HT-29 (cell line): ENCODE measurements around the gene KCND1. TPM values are rescaled to one million over a fixed set of nuclear protein-coding genes. Genes with fewer than 3 reads are reported as not detected.

Experiments used
- DNase-seq: peaks from one replicate; pipeline ENCODE4 v3.0.0-alpha.2; 2015; ENCODE audit warnings: low spot score
- small RNA-seq: library from RNA; depleted of rRNA; stranded (forward); fragments of <200 nt; gene quantifications from one replicate; pipeline ENCODE3, GENCODE V24; 2014
- total RNA-seq: library from RNA; depleted of rRNA; stranded (reverse); fragments of >200 nt; shearing (Covaris generic); gene quantifications from 2 replicates; pipeline ENCODE4 v1.2.3, GENCODE V29; 2014; rRNA removed

The KCND1 gene
- total RNA-seq, 1 experiment from 2014 or later = 0.18 TPM

GRCh38 chrX:48913605-48914366, 57.9 kb downstream of the KCND1 start:
- no peak for DNase-seq

GRCh38 chrX:48911412-48912182, 60.0 kb downstream of the KCND1 start, which contains the start of gene SLC35A2:
Gene SLC35A2 (minus strand): TSS chrX:48911646. CDS start chrX:48911636, 10 bp downstream.
- DNase-seq = peak; percentile 89

Small RNAs within 50 kb of the gene (small RNA-seq; reads per million reads assigned to genes)
- gene RNU6-722P = not detected

Other genes starting within 250 kb of the KCND1 start
- 0.63 TPM in 1 of 2 replicates, not detected in the other for gene GLOD5, start 210.1 kb downstream of the KCND1 start, total RNA-seq
- not detected in 2 replicates for gene GATA1, start 185.3 kb downstream of the KCND1 start, total RNA-seq
- gene HDAC6, start 169.8 kb downstream of the KCND1 start, total RNA-seq = 60.6 and 65.2 TPM in 2 replicates
- gene ERAS, start 145.3 kb downstream of the KCND1 start, total RNA-seq = not detected in 2 replicates
- not detected in 2 replicates for gene PCSK1N, start 136.2 kb downstream of the KCND1 start, total RNA-seq
- gene TIMM17B, start 74.1 kb downstream of the KCND1 start, total RNA-seq = 127 and 148 TPM in 2 replicates
- 86.3 and 97.5 TPM in 2 replicates for gene PQBP1, start 73.9 kb downstream of the KCND1 start, total RNA-seq
- 66.8 and 75.0 TPM in 2 replicates for gene SLC35A2, start 60.2 kb downstream of the KCND1 start, total RNA-seq
- gene PIM2, start 52.8 kb downstream of the KCND1 start, total RNA-seq = 13.4 and 14.9 TPM in 2 replicates
- gene OTUD5, start 14.2 kb downstream of the KCND1 start, total RNA-seq = 42.8 and 48.6 TPM in 2 replicates
- gene GRIPAP1, start 30.4 kb upstream of the KCND1 start, total RNA-seq = 24.6 and 26.4 TPM in 2 replicates
- 46.6 and 53.6 TPM in 2 replicates for gene TFE3, start 71.5 kb upstream of the KCND1 start, total RNA-seq
- gene CCDC120, start 87.2 kb upstream of the KCND1 start, total RNA-seq = 10.6 and 12.6 TPM in 2 replicates
- gene PRAF2, start 102.2 kb upstream of the KCND1 start, total RNA-seq = 0.15 and 0.57 TPM in 2 replicates
- gene WDR45, start 108.0 kb upstream of the KCND1 start, total RNA-seq = 46.5 and 65.5 TPM in 2 replicates
- gene GPKOW, start 151.9 kb upstream of the KCND1 start, total RNA-seq = 39.4 and 41.6 TPM in 2 replicates
- gene MAGIX, start 190.9 kb upstream of the KCND1 start, total RNA-seq = 12.6 and 13.6 TPM in 2 replicates
- 27.3 and 28.1 TPM in 2 replicates for gene PLP2, start 200.1 kb upstream of the KCND1 start, total RNA-seq
- gene PRICKLE3, start 214.5 kb upstream of the KCND1 start, total RNA-seq = 19.0 and 22.3 TPM in 2 replicates
- 0.61 and 1.1 TPM in 2 replicates for gene SYP, start 228.3 kb upstream of the KCND1 start, total RNA-seq